GM18870 (cell line): ENCODE measurements around the gene NTRK3.

ENCODE experiments used
- ATAC-seq: cut with Tn5 transposase; IDR thresholded peaks from one replicate; pipeline ENCODE4 v1.9.1; 2021; ENCODE audit warnings: moderate library complexity; ENCODE audit not compliant: unreplicated experiment

The NTRK3 gene

GRCh38 chr15:88256279-88257230, at the start of gene NTRK3:
TSS of gene NTRK3 (minus strand) at chr15:88256739. CDS start at chr15:88256153, 586 bp downstream.
- no peak for ATAC-seq

DNA sequence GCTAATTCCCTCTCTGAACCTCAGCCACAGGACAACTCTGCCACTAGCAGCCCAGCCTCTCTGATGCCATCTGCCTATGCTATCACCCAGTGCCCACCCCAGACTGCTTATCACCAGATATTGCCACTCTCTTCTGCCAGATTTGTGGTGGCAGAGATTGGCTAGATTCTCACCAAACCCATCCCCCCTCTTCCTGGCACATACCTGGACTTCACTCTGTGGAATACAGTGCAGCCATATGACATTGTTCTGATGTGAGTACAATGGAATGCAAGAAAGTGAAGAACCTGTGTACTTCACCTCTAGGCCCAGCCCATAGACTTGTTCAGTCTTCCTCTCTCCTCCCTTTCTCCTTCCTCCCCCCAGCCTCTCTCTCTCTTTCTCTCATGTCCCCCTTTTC, 46.9 kb upstream of the NTRK3 start:
- ATAC-seq, result no peak

DNA sequence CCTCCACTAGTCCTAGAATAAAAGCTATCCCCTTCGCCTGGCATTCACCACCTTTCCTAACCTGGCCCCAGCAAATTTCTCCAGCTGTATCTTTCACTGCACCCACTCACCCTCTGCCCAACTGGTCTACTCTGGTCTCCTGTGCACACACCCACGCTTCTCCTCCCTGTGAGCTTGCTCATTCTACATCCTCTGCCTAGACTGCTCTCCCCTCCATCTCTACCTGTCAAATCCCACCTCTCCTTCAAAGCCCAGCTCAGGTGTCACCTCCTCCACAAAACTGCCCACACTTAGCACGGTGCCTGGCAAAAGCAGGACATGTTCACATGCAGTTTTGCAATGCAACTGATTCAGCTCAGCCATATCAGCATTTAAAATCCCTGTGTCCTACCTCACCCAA, 45.8 kb upstream of the NTRK3 start:
- ATAC-seq, result no peak

DNA sequence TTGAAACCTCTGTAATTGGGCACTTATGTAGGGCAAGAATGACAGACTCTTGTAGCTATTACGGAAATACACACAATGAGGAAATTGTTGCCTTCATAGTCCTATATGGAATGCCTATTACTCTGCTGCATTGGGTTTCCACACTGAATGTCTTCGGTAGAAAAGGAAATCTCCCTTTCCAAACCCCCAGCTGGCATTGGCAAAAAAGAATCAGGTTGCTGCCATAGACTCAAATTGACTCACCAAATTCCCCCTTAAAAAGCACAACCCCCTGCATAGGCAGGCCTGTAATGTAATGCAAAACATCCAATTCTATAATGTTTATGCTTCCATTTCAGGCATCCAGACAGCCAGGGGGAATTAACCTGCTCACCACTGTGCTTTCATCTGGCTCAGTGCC, 44.8 kb upstream of the NTRK3 start:
- no peak for ATAC-seq

- ATAC-seq, result no peak
Observed at GRCh38 chr15:88300861-88301260, 44.3 kb upstream of the NTRK3 start.

- no peak for ATAC-seq
Observed at GRCh38 chr15:88300089-88300488, 43.5 kb upstream of the NTRK3 start.

DNA sequence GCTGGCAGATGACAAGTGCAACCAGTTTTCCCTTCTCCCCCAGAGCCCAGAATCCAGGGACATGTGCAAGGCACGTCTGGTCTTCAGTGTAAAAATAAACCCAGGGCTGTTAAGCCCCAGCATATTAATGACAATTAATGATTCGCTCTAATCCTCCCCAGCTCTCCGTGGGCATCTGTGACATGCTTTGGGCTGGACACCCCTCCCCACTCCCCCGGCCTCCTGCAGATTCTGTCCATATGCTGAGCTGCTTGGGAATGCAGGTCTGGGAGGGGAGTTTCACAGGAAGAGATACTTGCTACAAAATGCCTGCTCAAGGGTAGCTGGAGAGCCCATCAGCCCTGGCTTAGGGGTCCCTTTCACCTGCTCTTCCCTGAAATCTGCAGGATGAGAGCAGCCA, 43.0 kb upstream of the NTRK3 start:
- no peak for ATAC-seq

DNA sequence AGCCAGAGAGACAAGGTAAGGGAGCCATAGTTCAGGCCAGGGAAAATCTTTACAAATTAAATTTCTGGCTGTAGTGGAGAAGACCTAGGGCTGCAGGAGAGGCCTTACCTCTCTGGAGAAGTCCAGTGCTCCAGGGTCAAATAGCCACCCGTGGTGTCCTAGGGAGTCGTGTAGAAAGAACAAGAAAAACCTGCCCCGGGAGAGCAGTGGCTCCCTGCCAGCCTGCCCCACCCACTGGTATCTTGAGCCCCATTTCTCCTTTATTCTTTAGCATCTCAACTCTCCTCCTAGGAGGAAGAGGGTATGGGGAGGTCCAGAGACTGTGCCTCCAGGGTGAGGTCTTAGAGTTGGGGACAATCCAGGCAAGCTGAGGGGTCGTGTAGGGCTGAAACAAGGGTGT, 32.1 kb upstream of the NTRK3 start:
- ATAC-seq, result no peak

DNA sequence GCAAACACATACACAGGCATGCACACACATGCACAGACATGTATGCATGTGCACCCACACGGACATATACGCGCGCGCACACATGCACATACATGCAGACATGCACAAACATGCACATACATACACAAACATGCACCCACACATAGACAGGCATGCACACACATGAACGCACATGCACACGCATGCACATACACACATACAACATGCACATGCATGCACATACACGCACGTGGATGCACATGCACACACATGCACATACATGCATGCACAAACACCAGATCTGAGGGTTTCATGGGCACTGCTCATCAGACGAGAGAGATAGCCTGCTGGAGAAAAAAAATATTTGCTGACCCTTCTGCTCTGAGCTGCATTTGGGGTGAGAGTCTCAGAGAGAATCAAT, 31.7 kb upstream of the NTRK3 start:
- no peak for ATAC-seq

DNA sequence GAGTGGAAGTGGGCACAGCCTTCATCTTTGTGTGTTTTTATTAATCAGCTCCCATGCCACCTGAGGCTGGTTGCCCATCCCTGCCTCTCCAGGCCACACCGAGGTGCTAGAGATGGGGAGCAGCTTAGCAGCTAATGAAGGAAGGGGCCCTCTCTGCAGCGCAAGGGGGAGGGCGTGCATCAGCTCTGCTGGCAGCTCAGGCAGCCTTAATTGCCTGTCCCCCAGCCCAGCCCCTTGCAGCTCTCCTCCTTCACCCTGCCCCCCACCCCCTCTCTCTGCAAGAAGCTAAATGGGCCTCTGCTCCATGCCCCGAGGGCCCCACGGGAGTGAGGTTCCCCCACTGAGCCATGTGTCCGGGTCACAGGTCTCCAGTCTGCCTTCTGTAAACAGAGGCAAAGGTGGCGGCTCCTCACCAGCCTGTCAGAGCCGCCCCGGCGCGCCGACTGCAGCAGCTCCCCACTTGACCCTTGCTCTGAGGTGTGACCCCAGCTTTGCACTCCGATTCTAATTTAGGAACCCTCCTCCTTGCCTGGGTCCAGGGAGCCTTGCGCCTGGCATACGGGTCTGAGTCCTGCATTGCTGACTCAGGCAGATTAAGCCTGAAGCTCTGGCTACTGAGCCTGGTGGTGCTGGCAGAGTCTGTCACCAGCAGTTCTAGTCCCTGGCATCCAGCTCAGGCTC, 27.9 kb upstream of the NTRK3 start:
- no peak for ATAC-seq

DNA sequence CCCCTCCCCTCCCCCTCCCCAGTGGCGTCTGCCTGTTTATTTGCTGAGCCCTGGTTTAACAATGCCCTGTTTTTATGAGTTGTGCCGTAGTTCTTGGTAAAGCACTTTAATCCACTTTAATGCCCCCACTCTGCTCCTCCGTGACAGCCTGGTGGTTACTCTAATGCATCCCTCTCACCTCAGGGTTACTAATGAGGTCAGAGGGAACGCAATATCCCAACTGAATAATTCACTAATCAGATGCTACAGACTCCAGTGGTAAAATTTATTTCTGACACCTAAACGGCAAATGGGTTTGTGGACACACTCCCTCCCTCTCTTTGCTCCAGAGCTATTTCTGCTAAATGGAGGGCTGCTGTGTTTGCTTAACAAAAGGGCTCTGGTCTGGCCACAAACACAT, 26.1 kb upstream of the NTRK3 start:
- ATAC-seq, result no peak

DNA sequence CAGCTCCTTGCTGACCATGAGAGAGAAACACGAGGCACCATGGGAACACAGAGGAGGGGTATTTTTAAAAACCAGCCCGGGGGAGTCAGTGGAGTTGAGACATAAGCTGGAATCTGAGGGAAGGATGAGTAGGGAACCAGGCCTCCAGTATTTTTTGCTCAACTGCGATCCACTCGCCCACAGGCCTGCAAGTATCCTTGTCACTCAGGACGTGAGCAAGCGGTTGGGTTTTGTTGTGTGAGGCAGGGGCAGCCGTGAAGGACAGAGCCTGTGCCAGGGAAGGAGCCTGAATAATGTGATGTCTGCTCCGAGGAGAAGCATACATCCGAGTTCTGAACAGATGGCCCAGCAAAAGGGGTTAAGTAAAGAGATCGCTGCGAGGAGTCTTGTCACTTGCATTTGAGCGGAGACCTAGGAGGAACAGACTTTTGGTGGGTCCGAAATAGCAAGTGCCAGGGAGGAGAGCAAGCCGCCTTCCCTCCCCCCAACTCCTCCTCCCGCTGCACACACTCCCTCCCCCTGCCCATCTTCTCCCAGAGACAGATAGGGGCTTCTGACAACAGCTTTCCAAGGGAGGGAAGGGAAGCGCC, 20.4 kb upstream of the NTRK3 start:
- no peak for ATAC-seq

DNA sequence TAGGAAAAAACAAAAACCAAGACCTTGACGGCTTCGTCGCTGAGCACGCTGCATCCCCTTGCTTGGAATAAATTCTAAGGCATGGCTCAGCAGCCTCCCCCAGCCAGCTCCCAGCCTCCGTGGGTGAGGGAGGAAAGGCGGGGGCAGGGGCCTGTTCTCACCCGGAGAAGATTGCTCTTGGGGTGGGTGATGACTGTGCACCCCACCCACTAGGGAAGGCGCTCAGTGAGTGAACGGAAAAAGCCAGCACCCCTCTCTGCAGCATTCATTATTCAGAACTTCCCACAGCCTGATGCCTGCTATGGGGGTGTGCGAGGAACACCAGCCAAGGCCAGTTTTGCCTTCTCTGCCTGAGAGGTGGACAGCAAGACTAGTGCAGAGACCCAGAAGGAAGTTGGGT, 19.3 kb upstream of the NTRK3 start:
- no peak for ATAC-seq

GRCh38 chr15:88274553-88275460, 18.3 kb upstream of the NTRK3 start:
- ATAC-seq, result no peak

- ATAC-seq, result no peak
Observed at GRCh38 chr15:88272421-88272820, 15.9 kb upstream of the NTRK3 start.

DNA sequence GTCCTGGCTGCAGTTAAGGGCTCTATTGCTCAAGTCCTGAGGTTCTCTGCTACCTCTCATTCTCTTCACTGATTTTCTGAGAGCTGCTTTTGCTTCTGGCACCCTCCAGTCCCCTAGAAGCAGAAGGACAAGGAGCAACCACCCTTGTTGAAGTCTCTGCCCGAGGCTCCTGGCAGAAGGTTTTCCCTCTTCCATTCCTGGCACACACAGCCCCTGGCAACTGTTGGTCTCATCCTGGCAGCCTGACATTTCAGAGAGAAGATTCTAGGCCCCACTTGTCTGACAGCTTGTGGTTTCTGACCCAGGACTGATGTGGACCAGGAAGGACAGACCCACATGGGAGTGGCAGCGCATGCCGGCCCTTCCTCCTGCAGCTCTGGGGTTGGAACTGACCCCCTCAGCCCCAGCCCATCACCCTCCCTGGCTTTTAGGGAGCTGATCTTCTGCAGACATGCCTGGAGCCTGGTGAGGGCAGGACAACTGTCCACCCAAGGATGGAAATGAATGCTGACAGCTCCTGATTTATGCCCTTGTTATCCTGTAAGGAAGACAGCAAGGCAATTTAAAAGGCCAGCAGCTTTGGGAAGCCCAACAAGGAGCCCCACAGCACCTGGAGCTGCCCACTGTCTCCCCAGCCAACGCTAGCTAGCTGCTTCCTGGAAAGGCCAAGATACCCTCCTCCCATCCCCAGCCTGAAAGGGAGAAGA, 13.0 kb upstream of the NTRK3 start:
- ATAC-seq, result no peak

DNA sequence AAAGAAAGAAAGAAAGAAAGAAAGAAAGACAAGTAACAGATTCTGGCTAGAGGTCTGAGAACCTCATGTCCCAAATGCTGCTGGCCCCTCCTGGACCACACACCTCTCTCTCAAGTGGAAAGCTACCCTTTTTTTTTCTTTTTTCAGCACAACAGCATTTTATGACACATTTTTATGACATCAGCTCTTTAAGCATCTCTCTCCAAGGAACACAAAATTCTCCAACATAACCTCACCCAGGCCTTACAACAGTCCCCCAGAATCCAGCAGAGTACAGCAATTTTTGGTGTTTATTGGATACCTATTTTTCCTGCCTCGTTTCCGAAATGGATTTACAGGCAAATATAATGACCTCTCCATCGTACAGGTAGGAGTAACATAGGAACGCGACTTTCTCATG, 11.2 kb upstream of the NTRK3 start:
- no peak for ATAC-seq

DNA sequence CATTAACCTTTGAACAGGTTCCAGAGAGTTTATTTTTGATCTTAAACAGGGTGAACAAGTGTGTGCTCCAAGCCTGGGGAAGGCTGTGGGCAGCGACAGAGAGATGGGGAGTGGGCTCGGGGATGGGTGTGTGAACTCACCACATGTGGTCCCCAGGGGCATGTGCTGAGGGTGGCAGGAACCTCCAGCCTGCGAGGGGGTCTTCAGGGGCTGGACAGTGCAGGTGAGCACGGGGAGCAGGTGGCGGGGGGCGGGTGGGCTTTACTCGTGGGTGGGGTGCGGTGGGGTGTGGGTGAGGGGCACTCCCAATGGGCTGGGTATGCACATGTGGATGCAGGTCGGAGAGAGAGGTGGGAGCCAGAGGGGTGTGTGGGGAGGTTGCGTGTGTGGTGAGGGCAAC, 9.6 kb upstream of the NTRK3 start:
- ATAC-seq, result no peak

DNA sequence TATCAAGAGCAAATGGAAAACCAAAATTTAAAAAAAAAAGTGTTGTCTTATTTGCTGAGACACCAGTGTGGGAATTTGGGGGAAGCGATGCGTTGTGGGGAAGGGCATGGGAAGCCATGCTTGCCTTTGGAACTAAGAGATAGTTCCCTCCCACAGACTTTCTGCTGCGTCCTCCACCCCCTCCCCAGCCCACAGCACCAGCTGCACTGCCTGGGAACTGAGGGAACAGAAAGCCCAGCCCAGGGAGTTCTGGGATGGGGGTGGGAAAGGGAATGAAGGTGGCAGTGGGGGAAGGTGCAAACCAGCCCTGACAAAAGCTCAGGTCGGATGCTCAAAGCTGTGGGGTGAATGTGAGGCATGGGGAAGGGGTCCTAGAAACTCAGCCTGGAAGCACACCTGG, 8.1 kb upstream of the NTRK3 start:
- ATAC-seq, result no peak

- no peak for ATAC-seq
Observed at GRCh38 chr15:88262064-88262463, 5.5 kb upstream of the NTRK3 start.
